Adrenal gland (tissue), 12 donors: Measurements from ENCODE around the gene DCC. TPM values are rescaled to one million over a fixed set of nuclear protein-coding genes. Genes with fewer than 3 reads are reported as not detected.

ENCODE experiments used
- DNase-seq, 7 donors: peaks; one replicate each; pipeline ENCODE4 v3.0.0-alpha.2; 2019 to 2020
- H3K27ac ChIP-seq, 5 donors: fragments of 200-600 bp; sonication (generic) in 4 of 5; 1 replicate in 3 of 5; 2 replicates in 2 of 5; pipeline versions ENCODE4 v1.5.1 to v1.8.0; 2016 to 2020; ENCODE audit warnings: mild to moderate bottlenecking in 1 of 5
- H3K27me3 ChIP-seq: fragments of 200-600 bp; 2 replicates; pipeline ENCODE4 v1.8.0; 2021
- H3K36me3 ChIP-seq, 2 donors: fragments of 200-600 bp; replicated peaks in 1 of 2; 1 replicate in 1 of 2; 2 replicates in 1 of 2; pipeline versions ENCODE4 v1.5.1 to v1.8.0; 2018 to 2022
- H3K4me1 ChIP-seq, 2 donors: fragments of 200-600 bp; replicated peaks in 1 of 2; 1 replicate in 1 of 2; 2 replicates in 1 of 2; pipeline versions ENCODE4 v1.5.1 to v1.8.0; 2018 to 2021
- H3K4me3 ChIP-seq, 4 donors: fragments of 200-600 bp; sonication (generic) in 3 of 4; one replicate each; pipeline ENCODE4 v1.5.1; 2016 to 2018
- H3K9me3 ChIP-seq, 3 donors: fragments of 200-600 bp; sonication (generic) in 1 of 3; replicated peaks in 1 of 3; 1 replicate in 2 of 3; 2 replicates in 1 of 3; pipeline versions ENCODE4 v1.5.1 to v1.8.0; 2016 to 2021
- POLR2A ChIP-seq, 2 donors: fragments of 450-650 bp; IDR thresholded peaks; one replicate each; pipeline ENCODE4 v1.6.1; 2017; ENCODE audit warnings: antibody characterized with exemption in 2 of 2, mild to moderate bottlenecking in 2 of 2, moderate library complexity in 1 of 2
- WGBS, 4 donors: extraction: QIAGEN DNeasy Blood & Tissue Kit in 2 of 4; methylation state at CpG; one replicate each; pipeline versions ENCODE4 v1.1.5 to v1.1.7; 2013 to 2017; 5-methylcytosine and 5-hydroxymethylcytosine counted together
- intact Hi-C, 2 donors: fragments of 100-400 bp; cut with DNase I; formaldehyde crosslinking; loops; one replicate each; pipeline versions ENCODE4 v1.14.1 to v1.15.0; 2022 to 2023
- polyA plus RNA-seq, 3 donors: library from polyadenylated mRNA; stranded (reverse); fragments of 200-250 nt in 2 of 3; fragments of 350-450 nt in 1 of 3; fragmentation: Illumina TruSeq in 1 of 3; extraction: RNeasy Lipid Tissue Mini Kit (QIAGEN cat#74804) in 1 of 3; gene quantifications; one replicate each; pipeline ENCODE4 v1.2.3, GENCODE V29; 2013 to 2014
- total RNA-seq, 9 donors: library from RNA; depleted of rRNA in 4 of 9; stranded (reverse); fragments of >200 nt in 4 of 9; fragments of 120-200 nt in 1 of 9; fragmentation: NEBNext Ultra II Directional in 1 of 9; extraction: Animal tissue kit (Norgen Biotek cat#: 25700) in 1 of 9; gene quantifications; one replicate each; pipeline versions ENCODE4 v1.1.0 to v1.2.4, GENCODE V29; 2013 to 2023
- TF ChIP-seq, protein P1 (sequence below), 6 experiments: fragments of 450-650 bp in 4 of 6; fragments of 200-600 bp in 2 of 6; sonication (generic) in 1 of 6; IDR thresholded peaks; 1 replicate in 5 of 6; 2 replicates in 1 of 6; pipeline versions ENCODE4 v1.5.1 to v1.8.0; 2016 to 2021; ENCODE audit warnings: antibody characterized with exemption in 6 of 6, mild to moderate bottlenecking in 2 of 6, moderate library complexity in 1 of 6
- donor health status: healthy with polysubstance abuse.
- donor health status: Bipolar disorder and iron deficiency.
- donor health status: DM: yes; HTN: yes; CAD: no.
- donor health status: DM: no; HTN: no; CAD: no.
- donor health status: DM: no; HTN: no; CAD: no.
- donor health status: DM: yes; HTN: yes; CAD: no.

Gene DCC
- total and polyA plus RNA-seq, 12 donors, result 0.33 to 3.5 (median 1.1) TPM; not detected in 1

DNA sequence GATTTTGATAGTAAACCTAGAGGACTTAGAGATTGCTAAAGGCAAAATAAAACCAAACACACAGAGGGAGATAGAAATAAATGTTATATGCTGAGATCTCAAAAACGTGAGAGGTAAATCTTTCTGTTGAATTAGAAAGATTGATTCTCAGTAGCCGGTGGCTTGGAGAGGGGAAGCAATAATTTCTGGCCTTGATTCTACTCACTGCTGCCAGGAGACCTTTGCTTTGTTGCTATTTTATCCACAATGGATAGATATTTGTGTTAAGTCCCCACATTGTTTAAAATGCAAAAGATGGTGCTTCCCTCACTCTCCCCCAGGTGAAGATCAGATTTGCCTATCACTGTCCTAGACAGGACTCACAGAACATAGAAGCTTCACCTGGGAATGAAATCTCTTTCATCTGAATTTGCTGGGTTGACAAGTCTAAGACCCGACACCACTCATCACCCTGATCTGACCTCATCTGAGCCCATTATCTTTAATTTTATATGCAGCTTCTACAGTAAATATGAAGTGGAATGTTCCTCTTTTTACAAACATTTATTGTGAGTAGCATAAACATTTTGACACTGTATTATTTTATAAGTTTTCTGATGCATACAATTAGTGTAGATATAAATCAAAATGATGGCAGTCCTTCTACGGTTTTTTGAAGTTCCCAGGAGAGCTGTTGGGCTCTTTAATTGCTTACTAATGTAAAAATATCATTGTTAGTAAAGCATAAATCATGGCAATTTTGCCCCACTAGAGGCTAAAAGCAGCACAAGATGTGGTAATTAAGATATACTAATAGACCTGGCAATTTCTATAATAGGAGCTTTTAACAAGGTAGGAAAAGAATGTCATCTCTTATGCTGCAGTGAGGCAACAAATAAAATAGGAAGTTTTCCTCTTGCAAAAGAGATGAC lies 149.7 kb downstream of the DCC start:
- intact Hi-C loops, result no loop called here
- Histone ChIP-seq H3K4me3 (no peak overlapping the region), H3K36me3 (no peaks in the 10 kb centered on the region), H3K27me3 (no peaks in the 10 kb centered on the region), H3K4me1 (no peaks in the 10 kb centered on the region), H3K27ac (no peak overlapping the region), H3K9me3 (no peaks in the 10 kb centered on the region)
- no peak for TF ChIP-seq POLR2A (IDR thresholded peaks at IDR 0.05)
- TF ChIP-seq, protein P1, sequence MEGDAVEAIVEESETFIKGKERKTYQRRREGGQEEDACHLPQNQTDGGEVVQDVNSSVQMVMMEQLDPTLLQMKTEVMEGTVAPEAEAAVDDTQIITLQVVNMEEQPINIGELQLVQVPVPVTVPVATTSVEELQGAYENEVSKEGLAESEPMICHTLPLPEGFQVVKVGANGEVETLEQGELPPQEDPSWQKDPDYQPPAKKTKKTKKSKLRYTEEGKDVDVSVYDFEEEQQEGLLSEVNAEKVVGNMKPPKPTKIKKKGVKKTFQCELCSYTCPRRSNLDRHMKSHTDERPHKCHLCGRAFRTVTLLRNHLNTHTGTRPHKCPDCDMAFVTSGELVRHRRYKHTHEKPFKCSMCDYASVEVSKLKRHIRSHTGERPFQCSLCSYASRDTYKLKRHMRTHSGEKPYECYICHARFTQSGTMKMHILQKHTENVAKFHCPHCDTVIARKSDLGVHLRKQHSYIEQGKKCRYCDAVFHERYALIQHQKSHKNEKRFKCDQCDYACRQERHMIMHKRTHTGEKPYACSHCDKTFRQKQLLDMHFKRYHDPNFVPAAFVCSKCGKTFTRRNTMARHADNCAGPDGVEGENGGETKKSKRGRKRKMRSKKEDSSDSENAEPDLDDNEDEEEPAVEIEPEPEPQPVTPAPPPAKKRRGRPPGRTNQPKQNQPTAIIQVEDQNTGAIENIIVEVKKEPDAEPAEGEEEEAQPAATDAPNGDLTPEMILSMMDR (IDR thresholded peaks at IDR 0.05), result no peak
- no peak for DNase-seq
- whole genome bisulfite sequencing, 4 donors, result 38 to 41% (median 40%) methylated on average over 4 of the region's 4 CpGs

DNA sequence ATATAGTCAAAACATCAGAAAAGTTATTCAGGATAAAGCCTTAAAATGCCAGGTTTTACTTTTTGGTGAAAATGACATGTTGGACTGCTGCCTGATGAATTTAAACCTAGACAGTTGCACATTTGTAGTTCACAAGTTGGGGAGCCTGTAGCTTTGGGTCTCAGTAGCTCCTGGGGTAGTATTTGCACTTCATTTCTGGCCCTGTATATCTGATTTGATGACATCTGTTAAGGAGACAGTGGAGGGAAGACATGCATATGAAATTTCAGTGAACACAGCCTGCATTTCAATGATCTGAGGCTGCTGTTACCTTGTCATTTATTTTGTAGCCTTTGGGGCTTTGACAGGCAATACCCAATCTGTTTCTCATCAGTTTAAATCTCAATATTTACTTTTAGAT lies 156.4 kb downstream of the DCC start:
- no peaks in the 10 kb centered on the region for H3K27me3 ChIP-seq
- H3K4me3 ChIP-seq, result no peak overlapping the region
- no peaks in the 10 kb centered on the region for H3K4me1 ChIP-seq
- no peak for TF ChIP-seq POLR2A (IDR thresholded peaks at IDR 0.05)
- TF ChIP-seq, protein P1 (IDR thresholded peaks at IDR 0.05), result no peak
- intact Hi-C loops, result no loop called here
- no peaks in the 10 kb centered on the region for H3K9me3 ChIP-seq
- H3K27ac ChIP-seq, result no peak overlapping the region
- no peaks in the 10 kb centered on the region for H3K36me3 ChIP-seq
- no peak for DNase-seq

DNA sequence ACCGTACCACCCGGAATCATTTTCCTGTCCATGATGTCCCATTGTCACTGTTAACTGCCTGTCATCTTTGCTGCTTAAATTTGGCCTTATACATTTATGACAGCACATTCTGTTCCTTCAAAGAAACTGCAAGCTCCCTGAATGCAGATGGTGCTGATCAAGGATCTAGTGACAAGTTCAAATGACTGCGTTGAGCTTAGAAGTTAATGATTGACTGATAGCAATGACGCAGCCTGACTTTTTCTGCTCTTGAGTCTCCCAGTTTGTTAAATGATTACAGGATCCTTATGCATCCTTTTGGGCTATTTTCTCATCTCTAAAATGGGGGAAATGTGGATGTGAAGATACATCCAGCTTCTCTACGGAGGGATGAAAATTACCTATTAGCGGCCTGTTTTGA lies 159.0 kb downstream of the DCC start:
- Histone ChIP-seq H3K27me3 (no peaks in the 10 kb centered on the region), H3K27ac (no peak overlapping the region), H3K4me1 (no peaks in the 10 kb centered on the region), H3K9me3 (no peaks in the 10 kb centered on the region), H3K4me3 (no peak overlapping the region), H3K36me3 (no peaks in the 10 kb centered on the region)
- TF ChIP-seq, protein P1 (IDR thresholded peaks at IDR 0.05), result no peak
- no peak for TF ChIP-seq POLR2A (IDR thresholded peaks at IDR 0.05)
- WGBS, 4 donors, result 67 to 80% (median 76%) methylated on average over 6 of the region's 6 CpGs
- intact Hi-C loops, result no loop called here
- DNase-seq, result no peak

DNA sequence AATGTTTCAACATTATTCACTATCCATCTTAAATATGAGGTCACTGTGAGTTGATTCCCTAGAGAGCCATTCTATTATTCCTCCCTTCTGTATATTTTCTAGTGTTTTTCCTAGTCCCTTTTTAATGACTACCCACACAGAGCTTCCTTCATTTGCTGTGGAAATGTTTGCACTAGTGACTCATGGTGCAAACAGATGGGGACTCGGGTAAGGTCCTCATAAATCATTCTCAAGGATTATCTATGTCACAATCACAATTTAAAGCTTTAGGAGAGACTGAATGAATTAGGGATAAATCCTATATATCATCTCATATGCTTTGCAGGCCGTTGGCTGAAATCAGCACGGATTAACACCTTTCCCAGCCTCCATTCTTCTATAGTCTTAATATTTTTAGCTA lies 159.6 kb downstream of the DCC start:
- DNase-seq, result no peak
- H3K4me1 ChIP-seq, result no peaks in the 10 kb centered on the region
- no peak overlapping the region for H3K27ac ChIP-seq
- intact Hi-C loops, result no loop called here
- 33 to 47% (median 36%) methylated on average over 3 of the region's 3 CpGs for WGBS, 4 donors
- no peak overlapping the region for H3K4me3 ChIP-seq
- no peaks in the 10 kb centered on the region for H3K9me3 ChIP-seq
- TF ChIP-seq, protein P1 (IDR thresholded peaks at IDR 0.05), result no peak
- no peak for TF ChIP-seq POLR2A (IDR thresholded peaks at IDR 0.05)
- H3K36me3 ChIP-seq, result no peaks in the 10 kb centered on the region
- H3K27me3 ChIP-seq, result no peaks in the 10 kb centered on the region
